ENCODE measurements around the gene MFSD6L. TPM values are rescaled to one million over a fixed set of nuclear protein-coding genes. Genes with fewer than 3 reads are reported as not detected.

MFSD6L gene
- total and polyA plus RNA-seq, 2 of the 13 experiments (the other 11 are each of a cell fraction or from before 2014, with no cell fraction given), result not detected

GRCh38 chr17:8749616-8750015 is 49.5 kb downstream of the MFSD6L start:
- TF ChIP-seq POGZ (CRISPR knock-in tag; IDR thresholded peaks at IDR 0.05) (no peak), HBP1 (CRISPR knock-in tag; IDR thresholded peaks at IDR 0.05; ENCODE audit: low read depth) (no peak), NONO (IDR thresholded peaks at IDR 0.05) (no peak), NONO (CRISPR knock-in tag; conservative IDR thresholded peaks at IDR 0.05) (no peak), ZNF10 (CRISPR knock-in tag; IDR thresholded peaks at IDR 0.05; ENCODE audit: borderline replicate concordance, low read depth) (no peak), SAFB2 (CRISPR knock-in tag; IDR thresholded peaks at IDR 0.05; ENCODE audit: borderline replicate concordance, low read depth) (no peak), ZNF605 (CRISPR knock-in tag; IDR thresholded peaks at IDR 0.05) (no peak), ZNF570 (CRISPR knock-in tag; IDR thresholded peaks at IDR 0.05; ENCODE audit: borderline replicate concordance) (no peak), EEA1 (CRISPR knock-in tag; IDR thresholded peaks at IDR 0.05; ENCODE audit: borderline replicate concordance) (no peak)
- ChIA-PET CTCF (ENCODE audit: low intra/inter-chr PET ratio, low total read pairs) (no interaction called here), POLR2A (no interaction called here)
- in situ Hi-C loops (cut with HindIII; ENCODE audit: extremely low pct_ligation_motif_present, low pct_unique_long_range_greater_than_20kb) (loop anchor here (10.0 kb wide), 2 partner anchors 175 to 345 kb away; no protein-coding TSS in a partner anchor), intact Hi-C loops (cut with micrococcal nuclease; ENCODE audit: unreplicated experiment) (loop anchor here (5.0 kb wide), 1 partner anchor 177 kb away; no protein-coding TSS in a partner anchor)
- H3K4me3 ChIP-seq (replicated peaks in 1 of 3; ENCODE audit: insufficient read depth in 1 of 3, low read depth in 2 of 3, low read length in 3 of 3), result no peak overlapping the region
- H2AFZ ChIP-seq (ENCODE audit: low read length), result no peak overlapping the region
- no peak overlapping the region for H3K4me2 ChIP-seq (ENCODE audit: low read depth, low read length)
- H3K27ac ChIP-seq (ENCODE audit: extremely low read length, insufficient read depth, low read length), result no peak overlapping the region
- no peak for DNase-seq (ENCODE audit: low spot score)
- no peaks in the 10 kb centered on the region for H4K20me1 ChIP-seq (ENCODE audit: insufficient read depth, low read length)
- no peaks in the 10 kb centered on the region for H3K36me3 ChIP-seq (replicated peaks in 1 of 2; ENCODE audit: control insufficient read depth in 1 of 2, insufficient read depth in 2 of 2, low read length in 2 of 2)
- no peaks in the 10 kb centered on the region for H3K9me3 ChIP-seq (ENCODE audit: low read length)
- no peak for ATAC-seq
- BruUV-seq (replicated peaks), result no TSS peak
- WGBS (ENCODE audit: low lambda C conversion rate), result 0% methylated on average over 3 of the region's 3 CpGs
- H3K27me3 ChIP-seq (ENCODE audit: control insufficient read depth in 1 of 2, insufficient read depth in 2 of 2, low read length in 2 of 2), result peaks cover 1 to 26% of the 10 kb centered on the region in 2 experiments; a peak in 4 of 5 replicates
- no peak overlapping the region for H3K9ac ChIP-seq (ENCODE audit: insufficient read depth, low read depth, low read length)
- FAIRE-seq, result no peak
- no peaks in the 10 kb centered on the region for H3K79me2 ChIP-seq (ENCODE audit: insufficient read depth, low read length)
- 0 out of 2 replicates have a peak, but pooled peaks cover 6% of the 10 kb centered on the region for H3K4me1 ChIP-seq (ENCODE audit: insufficient read depth, low read length)
